ENCODE results near the gene UCMA. TPM values are rescaled to one million over a fixed set of nuclear protein-coding genes. Genes with fewer than 3 reads are reported as not detected.

The UCMA gene
- total RNA-seq, 1 experiment from 2014 or later, result 1.0 TPM

DNA sequence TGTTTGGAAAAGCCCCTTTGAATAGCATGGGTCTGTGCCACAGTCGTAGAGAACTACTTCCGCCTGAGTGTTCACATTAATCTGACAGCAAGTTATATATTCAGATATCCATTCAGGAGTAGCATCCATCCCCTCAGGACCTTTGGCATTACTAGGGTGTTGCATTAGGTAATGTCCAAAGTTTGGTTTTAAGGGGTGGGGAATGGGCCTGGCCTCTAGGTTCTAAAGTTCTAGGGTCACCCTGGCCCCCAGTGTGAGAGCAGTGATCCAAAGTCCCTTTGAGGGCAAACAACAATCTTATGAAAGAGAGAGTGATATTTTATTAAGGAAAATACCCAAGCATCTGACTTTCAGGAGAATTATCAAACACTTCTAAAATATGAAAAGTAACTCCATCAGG lies 60.6 kb downstream of the UCMA start (continued):
- TF ChIP-seq, protein P1, sequence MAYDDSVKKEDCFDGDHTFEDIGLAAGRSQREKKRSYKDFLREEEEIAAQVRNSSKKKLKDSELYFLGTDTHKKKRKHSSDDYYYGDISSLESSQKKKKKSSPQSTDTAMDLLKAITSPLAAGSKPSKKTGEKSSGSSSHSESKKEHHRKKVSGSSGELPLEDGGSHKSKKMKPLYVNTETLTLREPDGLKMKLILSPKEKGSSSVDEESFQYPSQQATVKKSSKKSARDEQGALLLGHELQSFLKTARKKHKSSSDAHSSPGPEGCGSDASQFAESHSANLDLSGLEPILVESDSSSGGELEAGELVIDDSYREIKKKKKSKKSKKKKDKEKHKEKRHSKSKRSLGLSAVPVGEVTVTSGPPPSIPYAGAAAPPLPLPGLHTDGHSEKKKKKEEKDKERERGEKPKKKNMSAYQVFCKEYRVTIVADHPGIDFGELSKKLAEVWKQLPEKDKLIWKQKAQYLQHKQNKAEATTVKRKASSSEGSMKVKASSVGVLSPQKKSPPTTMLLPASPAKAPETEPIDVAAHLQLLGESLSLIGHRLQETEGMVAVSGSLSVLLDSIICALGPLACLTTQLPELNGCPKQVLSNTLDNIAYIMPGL (CRISPR knock-in tag; IDR thresholded peaks at IDR 0.05), result no peak
- no peak for TF ChIP-seq RORB (CRISPR knock-in tag; IDR thresholded peaks at IDR 0.05)
- no peak for TF ChIP-seq SMAD4 (CRISPR knock-in tag; IDR thresholded peaks at IDR 0.05)
- TF ChIP-seq, protein P2, sequence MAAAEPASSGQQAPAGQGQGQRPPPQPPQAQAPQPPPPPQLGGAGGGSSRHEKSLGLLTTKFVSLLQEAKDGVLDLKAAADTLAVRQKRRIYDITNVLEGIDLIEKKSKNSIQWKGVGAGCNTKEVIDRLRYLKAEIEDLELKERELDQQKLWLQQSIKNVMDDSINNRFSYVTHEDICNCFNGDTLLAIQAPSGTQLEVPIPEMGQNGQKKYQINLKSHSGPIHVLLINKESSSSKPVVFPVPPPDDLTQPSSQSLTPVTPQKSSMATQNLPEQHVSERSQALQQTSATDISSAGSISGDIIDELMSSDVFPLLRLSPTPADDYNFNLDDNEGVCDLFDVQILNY (CRISPR knock-in tag; IDR thresholded peaks at IDR 0.05), result no peak

Other genes starting within 250 kb of the UCMA start
- 2.1 to 3.5 TPM (median 2.7 TPM) in 3 replicates for gene CCDC3, start 232.7 kb downstream of the UCMA start, total RNA-seq (2021)
- gene OPTN, start 134.2 kb downstream of the UCMA start, total RNA-seq (2021), result 32.4 to 44.3 TPM (median 36.0 TPM) in 3 replicates
- gene MCM10, start 72.8 kb downstream of the UCMA start, total RNA-seq (2021), result 40.7 to 44.3 TPM (median 42.4 TPM) in 3 replicates
- 22.5 to 35.1 TPM (median 32.0 TPM) in 3 replicates for gene PHYH, start 65.7 kb upstream of the UCMA start, total RNA-seq (2021)
- 501 to 509 TPM (median 501 TPM) in 3 replicates for gene SEPHS1, start 113.9 kb upstream of the UCMA start, total RNA-seq (2021)